ENCODE data around the gene CHSY1.

The CHSY1 gene

GRCh38 chr15:101267320-101268104, 15.7 kb upstream of the CHSY1 start:
- no peak for DNase-seq (ENCODE audit: low spot score)

- no peak for DNase-seq (ENCODE audit: low spot score)
Measured at GRCh38 chr15:101266787-101267186, 14.9 kb upstream of the CHSY1 start.

- DNase-seq (ENCODE audit: low spot score), result no peak
Measured at GRCh38 chr15:101266034-101266433, 14.2 kb upstream of the CHSY1 start.

- no peak for DNase-seq (ENCODE audit: low spot score)
Measured at GRCh38 chr15:101264911-101265641, 13.2 kb upstream of the CHSY1 start.

GRCh38 chr15:101264011-101264410, 12.2 kb upstream of the CHSY1 start:
- DNase-seq (ENCODE audit: low spot score), result no peak

- DNase-seq (ENCODE audit: low spot score), result no peak
Measured at GRCh38 chr15:101262551-101262950, 10.7 kb upstream of the CHSY1 start.

- DNase-seq (ENCODE audit: low spot score), result peak; percentile 68
Measured at GRCh38 chr15:101258238-101259144, 6.6 kb upstream of the CHSY1 start.

- DNase-seq (ENCODE audit: low spot score), result no peak
Measured at GRCh38 chr15:101256757-101257156, 4.9 kb upstream of the CHSY1 start.

- no peak for DNase-seq (ENCODE audit: low spot score)
Measured at GRCh38 chr15:101255615-101256241, 3.9 kb upstream of the CHSY1 start.

- no peak for DNase-seq (ENCODE audit: low spot score)
Measured at GRCh38 chr15:101255051-101255395, 3.2 kb upstream of the CHSY1 start.

- DNase-seq (ENCODE audit: low spot score), result no peak
Measured at GRCh38 chr15:101254157-101255050, 2.6 kb upstream of the CHSY1 start.

GRCh38 chr15:101252836-101253235, 988 bp upstream of the CHSY1 start:
- DNase-seq (ENCODE audit: low spot score), result no peak

GRCh38 chr15:101250873-101251829, 697 bp downstream of the CHSY1 start:
- DNase-seq (ENCODE audit: low spot score), result peak; percentile 37

- DNase-seq (ENCODE audit: low spot score), result peak; percentile 58
Measured at GRCh38 chr15:101250341-101250831, 1.5 kb downstream of the CHSY1 start.

- no peak for DNase-seq (ENCODE audit: low spot score)
Measured at GRCh38 chr15:101248274-101248673, 3.6 kb downstream of the CHSY1 start.

GRCh38 chr15:101246824-101247745, 4.8 kb downstream of the CHSY1 start:
- no peak for DNase-seq (ENCODE audit: low spot score)

- no peak for DNase-seq (ENCODE audit: low spot score)
Measured at GRCh38 chr15:101246391-101246790, 5.5 kb downstream of the CHSY1 start.

- no peak for DNase-seq (ENCODE audit: low spot score)
Measured at GRCh38 chr15:101244889-101245668, 6.8 kb downstream of the CHSY1 start.
